ENCODE data around the gene CALHM1.
"Not testable (repeated sequence)": the region's sequence is repeated elsewhere in the genome, so short reads cannot be mapped to it uniquely, and the experiment has no call there.

The CALHM1 gene

GRCh38 chr10:103458720-103459119 lies at the start of gene CALHM1:
CALHM1 (minus strand) TSS chr10:103458900; CDS start chr10:103458751, 149 bp downstream.
- DNase-seq (ENCODE audit: low read depth in 2 of 2): no peak

GRCh38 chr10:103507235-103508191 lies 48.8 kb upstream of the CALHM1 start:
- no peak for DNase-seq (ENCODE audit: low read depth in 2 of 2)

- no peak for DNase-seq (ENCODE audit: low read depth in 2 of 2)
Measured at GRCh38 chr10:103506061-103506460, 47.4 kb upstream of the CALHM1 start.

GRCh38 chr10:103504181-103504783 lies 45.6 kb upstream of the CALHM1 start:
- DNase-seq (ENCODE audit: low read depth in 2 of 2): no peak

GRCh38 chr10:103503777-103504176 lies 45.1 kb upstream of the CALHM1 start:
- not testable (repeated sequence) for DNase-seq (ENCODE audit: low read depth in 2 of 2)

GRCh38 chr10:103502849-103503660 lies 44.4 kb upstream of the CALHM1 start:
- no peak for DNase-seq (ENCODE audit: low read depth in 2 of 2)

GRCh38 chr10:103501186-103501585 lies 42.5 kb upstream of the CALHM1 start:
- no peak for DNase-seq (ENCODE audit: low read depth in 2 of 2)

- DNase-seq (ENCODE audit: low read depth in 2 of 2): no peak
Measured at GRCh38 chr10:103500481-103500880, 41.8 kb upstream of the CALHM1 start.

GRCh38 chr10:103499881-103500280 lies 41.2 kb upstream of the CALHM1 start:
- no peak for DNase-seq (ENCODE audit: low read depth in 2 of 2)

GRCh38 chr10:103498936-103499638 lies 40.4 kb upstream of the CALHM1 start:
- no peak for DNase-seq (ENCODE audit: low read depth in 2 of 2)

GRCh38 chr10:103497161-103497915 lies 38.6 kb upstream of the CALHM1 start:
- no peak for DNase-seq (ENCODE audit: low read depth in 2 of 2)

GRCh38 chr10:103495321-103495720 lies 36.6 kb upstream of the CALHM1 start:
- DNase-seq (ENCODE audit: low read depth in 2 of 2): no peak

- DNase-seq (ENCODE audit: low read depth in 2 of 2): no peak
Measured at GRCh38 chr10:103493916-103494877, 35.5 kb upstream of the CALHM1 start.

- no peak for DNase-seq (ENCODE audit: low read depth in 2 of 2)
Measured at GRCh38 chr10:103493362-103493915, 34.7 kb upstream of the CALHM1 start, which contains the start of gene NEURL1. NEURL1 (plus strand) TSS chr10:103493705; CDS start chr10:103494388, 683 bp downstream.

GRCh38 chr10:103492655-103493261 lies 34.1 kb upstream of the CALHM1 start:
- no peak for DNase-seq (ENCODE audit: low read depth in 2 of 2)

- no peak for DNase-seq (ENCODE audit: low read depth in 2 of 2)
Measured at GRCh38 chr10:103491729-103492364, 33.1 kb upstream of the CALHM1 start.

GRCh38 chr10:103490986-103491314 lies 32.2 kb upstream of the CALHM1 start:
- no peak for DNase-seq (ENCODE audit: low read depth in 2 of 2)

GRCh38 chr10:103487410-103487708 lies 28.7 kb upstream of the CALHM1 start:
- no peak for DNase-seq (ENCODE audit: low read depth in 2 of 2)

All from stimulated activated CD4-positive, alpha-beta T cell treated with anti-CD3 and anti-CD28 coated beads, Interleukin-15, amount 100 ng/mL, for 48 hours (primary cell).